NCI-H526 (cell line): Measurements from ENCODE around the gene USH2A.
A peak's percentile ranks its signal among the peaks of the same experiment; 100 is the strongest.

Experiments
- DNase-seq, 2 experiments: peaks; one replicate each; lab custom pipeline; 2025; lab: John Stamatoyannopoulos, UW

USH2A gene

GRCh38 chr1:215926670-215927069, 496.6 kb downstream of the USH2A start:
- DNase-seq: no peak

- no peak for DNase-seq
Measured at GRCh38 chr1:215923129-215923824, 500.0 kb downstream of the USH2A start.

DNA sequence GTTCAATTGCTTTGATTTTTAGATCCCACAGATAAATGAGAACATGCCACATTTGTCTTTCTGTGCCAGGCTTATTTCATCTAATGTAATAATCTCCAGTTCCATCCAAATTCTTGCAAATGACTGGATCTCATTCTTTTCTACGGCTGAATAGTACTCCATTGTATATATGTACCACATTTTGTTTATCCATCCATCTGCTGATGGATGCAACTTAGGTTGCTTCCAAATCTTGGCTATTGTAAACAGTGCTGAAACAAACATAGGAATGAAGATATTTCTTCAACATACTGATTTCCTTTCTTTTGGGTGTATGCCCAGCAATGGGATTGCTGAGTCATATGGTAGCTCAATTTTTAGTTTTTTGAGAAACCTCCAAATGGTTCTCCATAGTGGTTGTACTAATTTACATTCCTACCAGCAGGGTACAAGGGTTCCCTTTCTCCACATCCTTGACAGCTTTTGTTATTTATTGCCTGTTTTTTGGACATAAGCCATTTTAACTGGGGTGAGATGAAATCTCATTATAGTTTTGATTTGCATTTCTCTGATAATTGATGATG, 511.8 kb downstream of the USH2A start:
- DNase-seq: no peak

DNA sequence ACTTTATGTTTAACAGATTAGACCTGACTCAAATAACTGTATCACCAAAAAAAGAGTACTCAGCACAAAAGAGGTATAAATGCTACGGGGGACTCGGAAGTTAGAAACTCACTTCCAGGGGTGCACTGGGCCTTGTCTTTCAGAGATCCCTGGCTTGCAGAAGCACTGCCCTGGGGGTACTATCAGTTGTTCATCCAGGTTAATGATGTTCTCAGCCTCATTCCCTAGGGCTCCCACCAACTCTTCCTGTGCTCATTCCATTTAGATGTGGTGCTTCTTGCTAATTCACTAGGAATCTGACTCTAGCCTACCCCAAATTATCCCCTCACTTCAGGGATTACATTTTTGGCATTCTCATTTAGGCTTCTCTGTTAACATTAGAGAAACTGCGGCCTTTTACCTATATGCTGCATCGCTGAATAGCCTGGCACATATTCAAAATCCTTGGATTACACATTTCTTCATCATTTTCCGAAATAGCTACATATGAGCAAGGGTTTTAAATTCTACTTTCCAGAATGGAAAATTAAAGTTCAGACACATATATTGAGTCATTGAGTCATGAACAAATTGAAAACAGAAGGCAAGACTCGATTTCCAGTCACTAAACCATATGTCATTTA, 517.6 kb downstream of the USH2A start:
- no peak for DNase-seq

DNA sequence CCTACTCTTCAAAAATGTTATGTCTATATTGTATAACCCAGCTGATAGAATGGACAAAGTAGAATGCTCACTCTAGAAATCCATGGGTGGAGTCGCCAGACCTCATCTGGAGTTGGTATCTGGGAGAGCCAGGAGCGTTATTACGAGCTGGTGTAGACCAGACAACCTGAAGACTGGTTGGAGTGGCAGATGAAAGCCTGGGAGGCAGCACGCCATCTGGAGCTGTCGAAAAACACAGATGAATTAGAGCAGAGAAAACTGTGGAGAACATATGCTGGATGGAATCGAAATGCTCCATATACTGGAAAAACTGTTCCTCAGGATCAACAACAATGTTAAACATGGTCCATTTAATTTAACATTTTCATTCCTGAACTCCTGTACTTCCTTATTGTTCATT, 522.6 kb downstream of the USH2A start:
- DNase-seq: no peak

- no peak for DNase-seq
Measured at GRCh38 chr1:215899901-215900300, 523.3 kb downstream of the USH2A start.

- DNase-seq: no peak
Measured at GRCh38 chr1:215895893-215896292, 527.4 kb downstream of the USH2A start.

GRCh38 chr1:215895276-215895675, 528.0 kb downstream of the USH2A start:
- no peak for DNase-seq

GRCh38 chr1:215894617-215895016, 528.6 kb downstream of the USH2A start:
- DNase-seq: no peak

DNA sequence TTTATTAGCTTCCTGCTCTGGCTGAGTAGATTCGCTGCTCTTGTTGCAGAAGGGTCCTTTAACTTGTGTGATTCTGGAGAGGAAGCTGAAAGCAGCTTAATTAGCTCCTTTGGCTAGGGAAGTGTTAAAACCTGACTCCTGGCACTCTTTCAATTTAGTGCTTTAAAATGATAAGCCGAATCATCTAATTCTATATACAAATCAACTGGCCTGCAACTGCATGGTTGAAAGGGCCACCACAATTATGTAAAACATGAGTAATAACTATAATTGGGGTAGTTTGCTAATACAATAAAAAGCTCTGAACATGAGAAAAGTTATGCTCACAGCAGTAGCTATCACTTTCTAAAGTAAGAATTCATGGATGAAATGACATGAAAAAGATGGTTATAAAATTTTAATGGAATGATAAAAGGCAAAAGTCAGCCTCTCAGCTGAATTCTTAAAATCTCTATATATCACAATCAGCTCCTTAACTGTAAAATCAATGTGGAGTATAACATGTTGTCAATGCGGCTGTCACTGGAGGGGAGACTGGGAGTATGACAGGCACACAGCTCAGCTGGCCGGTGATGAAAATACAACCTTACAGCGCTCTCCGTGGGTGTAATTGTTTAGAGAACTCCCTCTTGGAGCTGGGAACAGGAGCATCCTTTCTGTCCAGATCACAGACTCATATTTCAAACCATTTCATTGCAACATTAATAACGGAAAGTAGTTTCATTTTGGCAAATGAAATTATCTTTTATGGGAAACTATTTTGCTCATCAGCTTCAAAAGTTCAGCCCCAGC, 531.8 kb downstream of the USH2A start:
- DNase-seq: peak in 1 of 2 experiments; percentile 6

GRCh38 chr1:215890438-215890837, 532.8 kb downstream of the USH2A start:
- DNase-seq: no peak

DNA sequence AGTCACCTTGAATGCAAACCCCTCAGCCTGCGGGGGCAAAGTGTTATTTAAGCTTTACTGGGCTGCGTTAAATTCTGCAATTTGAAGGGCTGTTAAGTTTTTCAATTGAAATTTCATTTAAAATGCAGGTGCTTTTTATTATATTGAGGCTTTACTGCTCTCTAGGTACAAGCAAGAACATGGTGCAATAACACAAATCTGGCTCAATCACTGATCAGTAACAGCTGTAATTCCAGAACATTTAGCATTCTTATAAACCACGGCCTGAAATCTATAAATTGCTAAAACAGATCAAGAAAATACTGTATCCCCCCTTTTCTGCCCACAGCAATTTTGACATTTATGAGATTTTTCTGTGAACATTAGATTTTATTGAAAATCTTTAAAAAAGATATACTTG, 533.4 kb downstream of the USH2A start:
- no peak for DNase-seq

GRCh38 chr1:215888159-215888558, 535.1 kb downstream of the USH2A start:
- no peak for DNase-seq

DNA sequence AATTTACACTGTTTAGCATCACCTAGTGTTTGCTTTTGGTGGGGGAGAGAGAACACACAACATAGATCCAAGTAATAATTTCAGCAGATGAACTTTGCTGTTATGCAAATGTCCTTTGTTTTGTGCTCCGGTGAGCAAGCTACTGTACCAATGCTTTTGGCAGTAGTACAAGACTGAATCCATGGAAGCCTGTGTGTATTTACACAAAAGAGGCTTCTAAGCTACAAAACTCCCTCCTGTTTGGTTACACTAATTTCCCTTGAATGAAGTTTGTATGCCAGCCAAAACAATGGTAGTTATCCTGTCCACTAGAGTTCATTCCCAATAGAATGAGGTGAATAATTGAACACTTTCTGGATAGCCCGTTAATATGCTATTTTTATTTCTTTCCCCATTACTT, 535.6 kb downstream of the USH2A start:
- DNase-seq: peak; percentile 79 to 82

DNA sequence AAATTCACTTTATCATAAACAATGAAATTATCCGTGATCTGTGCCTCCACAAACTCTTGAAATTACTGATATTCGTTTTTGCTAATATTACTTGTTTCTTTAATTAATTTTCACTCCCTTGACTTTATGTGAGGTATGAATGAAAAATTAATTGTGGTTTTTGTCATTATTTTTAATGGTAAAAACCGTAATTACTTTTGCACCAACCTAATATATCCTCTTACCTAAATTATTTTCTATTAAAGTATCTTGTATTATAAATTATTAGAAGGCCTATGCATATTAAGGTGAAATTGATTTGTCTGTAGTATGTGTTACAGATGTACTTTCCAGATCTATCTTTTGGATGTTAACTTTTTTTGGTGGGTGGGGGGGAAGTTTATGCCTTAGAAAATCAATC, 540.2 kb downstream of the USH2A start:
- DNase-seq: no peak

GRCh38 chr1:215878843-215879242, 544.4 kb downstream of the USH2A start:
- no peak for DNase-seq

DNA sequence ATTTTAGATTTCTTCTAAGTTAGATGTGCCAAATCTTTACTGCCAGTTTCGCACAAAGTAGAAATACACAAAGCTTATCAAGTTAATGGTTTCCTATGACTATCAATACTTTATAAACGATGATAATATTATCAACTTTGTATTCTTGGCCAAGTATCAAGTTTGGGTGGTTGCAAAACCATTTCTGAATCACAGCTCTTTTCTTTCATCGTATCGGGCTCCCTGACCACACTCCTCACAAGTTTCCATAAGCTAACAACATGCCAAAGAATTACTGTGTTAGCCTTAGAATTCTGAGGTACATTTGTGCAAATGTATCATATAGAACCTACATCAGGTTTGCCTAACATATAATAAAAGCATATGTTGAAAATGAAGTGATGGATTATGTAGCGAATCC, 545.1 kb downstream of the USH2A start:
- no peak for DNase-seq

DNA sequence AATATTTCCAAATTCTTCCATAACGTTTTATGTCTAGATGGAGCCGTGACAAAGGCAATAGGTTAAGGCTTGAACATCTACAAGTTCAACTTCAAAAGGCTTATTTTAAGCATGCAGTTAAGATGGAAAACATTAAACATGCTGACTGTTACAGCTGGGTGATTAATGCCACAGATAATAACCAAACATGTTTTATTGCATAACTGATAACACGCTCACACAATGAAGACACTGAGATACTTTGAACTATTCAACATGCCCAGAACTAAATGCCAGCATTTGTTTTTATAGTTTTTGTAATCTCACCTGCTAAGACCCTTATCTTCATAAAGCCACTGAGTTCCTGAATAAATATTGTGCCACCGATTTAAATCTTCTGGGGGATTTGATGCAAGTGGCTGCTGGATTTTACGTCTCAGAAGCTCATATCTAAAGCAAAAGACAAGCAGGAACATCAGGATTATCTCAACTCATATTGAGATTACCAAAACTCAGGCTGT, 545.7 kb downstream of the USH2A start:
- peak; percentile 26 to 30 for DNase-seq

DNA sequence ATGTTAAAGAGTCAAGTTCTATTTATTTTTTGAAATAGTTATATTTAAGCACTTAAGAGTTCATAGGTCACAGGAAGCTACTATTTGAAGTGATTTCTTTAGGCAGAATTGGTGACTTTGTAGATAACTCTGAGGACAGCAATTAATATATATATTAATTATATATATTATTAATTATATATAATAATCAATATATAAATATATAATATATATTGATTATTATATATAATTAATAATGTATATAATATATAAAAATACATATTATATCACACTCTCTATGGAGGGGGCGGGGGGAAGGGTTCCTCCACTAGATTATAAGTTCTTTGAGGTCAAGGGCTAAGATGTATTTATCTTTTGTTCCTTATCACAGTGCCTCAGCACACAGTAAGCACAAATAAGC, 547.5 kb downstream of the USH2A start:
- DNase-seq: no peak

DNA sequence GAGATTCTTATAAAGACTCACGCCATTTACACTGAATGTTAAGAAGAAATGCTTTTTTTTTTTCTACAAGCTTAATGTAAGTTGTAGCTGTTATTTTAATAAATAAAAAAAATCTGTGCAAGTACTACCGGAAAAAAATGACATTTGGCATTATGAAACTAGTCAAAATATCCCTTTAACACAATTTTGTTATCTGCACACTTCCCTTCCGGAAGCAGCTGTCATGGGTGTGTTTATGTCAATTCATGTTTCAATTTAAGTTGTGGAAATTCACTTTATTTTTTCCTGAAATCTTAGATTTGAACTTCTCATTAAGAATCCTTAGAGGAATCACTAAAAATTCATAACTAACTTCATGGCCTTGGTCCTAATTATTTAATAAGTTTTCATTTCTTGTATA, 548.0 kb downstream of the USH2A start:
- no peak for DNase-seq

DNA sequence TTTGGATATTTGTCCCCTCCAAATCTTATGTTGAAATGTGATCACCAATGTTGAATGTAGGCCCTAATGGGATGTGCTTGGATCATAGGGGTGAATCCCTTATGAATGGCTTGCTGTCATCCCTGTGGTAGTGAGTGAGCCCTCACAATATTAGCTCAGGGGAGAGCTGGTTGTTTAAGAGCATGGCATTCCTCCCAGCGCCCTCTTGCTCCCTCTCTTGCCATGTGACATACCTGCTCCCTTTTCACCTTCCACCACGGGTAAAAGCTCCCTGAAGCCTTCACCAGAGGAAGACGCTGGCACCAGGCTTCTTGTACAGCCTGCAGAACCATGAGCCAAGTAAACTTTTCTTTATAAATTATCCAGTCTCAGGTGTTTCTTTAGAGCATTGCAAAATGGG, 550.6 kb downstream of the USH2A start:
- no peak for DNase-seq

GRCh38 chr1:215868500-215868899, 554.7 kb downstream of the USH2A start:
- DNase-seq: no peak

- no peak for DNase-seq
Measured at GRCh38 chr1:215865060-215865459, 558.2 kb downstream of the USH2A start.
